AG04450 (cell line): ENCODE results near the gene RPE65. TPM values are rescaled to one million over a fixed set of nuclear protein-coding genes. Genes with fewer than 3 reads are reported as not detected.
"Not testable (repeated sequence)": the region's sequence is repeated elsewhere in the genome, so short reads cannot be mapped to it uniquely, and the experiment has no call there.

ENCODE experiments used
- CTCF ChIA-PET: fragments of 300-600, 350-600 bp; formaldehyde crosslinking; extraction: SDS; loops from one replicate; lab custom pipeline; 2022; ENCODE audit warnings: antibody characterized with exemption, inconsistent platforms; lab: Charles Lee
- POLR2A ChIA-PET: fragments of 350-600 bp; formaldehyde crosslinking; extraction: SDS; loops from one replicate; lab custom pipeline; 2021; ENCODE audit warnings: antibody characterized with exemption, inconsistent platforms; lab: Yijun Ruan, JAX
- DNase-seq: peaks from one replicate; pipeline ENCODE4 v3.0.0-alpha.2; 2011; ENCODE audit warnings: low read depth, low spot score
- H3K27ac ChIP-seq: one replicate; pipeline ENCODE4 v1.5.1; 2012; ENCODE audit warnings: low read depth, low read length, control low read depth
- H3K27me3 ChIP-seq: one replicate; pipeline ENCODE4 v1.6.0; 2012; ENCODE audit warnings: low read length; ENCODE audit not compliant: control insufficient read depth, insufficient read depth
- H3K4me3 ChIP-seq: 2 replicates; pipeline ENCODE4 v1.5.1; 2011; ENCODE audit warnings: mild to moderate bottlenecking, low read depth, low read length, control low read depth
- H3K9me3 ChIP-seq: 2 replicates; pipeline ENCODE4 v1.5.1; 2012; ENCODE audit warnings: low read length; ENCODE audit not compliant: control insufficient read depth, insufficient read depth
- CTCF ChIP-seq: IDR thresholded peaks from 2 replicates; pipeline ENCODE4 v1.5.1; 2011; ENCODE audit warnings: low read depth, low read length, control low read depth, inconsistent platforms
- polyA plus RNA-seq: library from polyadenylated mRNA; depleted of rRNA; stranded (reverse); fragments of >200 nt; gene quantifications from 2 replicates; pipeline ENCODE4 v1.2.3, GENCODE V29; 2011

Gene RPE65
- polyA plus RNA-seq, 1 experiment, result not detected

GRCh38 chr1:68484618-68485017 lies 34.9 kb upstream of the RPE65 start:
- H3K9me3 ChIP-seq, result no peaks in the 10 kb centered on the region
- no peak for TF ChIP-seq CTCF
- POLR2A ChIA-PET, result no interaction called here
- H3K27me3 ChIP-seq, result no peaks in the 10 kb centered on the region
- CTCF ChIA-PET, result interaction anchor here (1.1 to 3.2 kb wide), 3 partner anchors 14 to 368 kb away, joined by 4 to 21 read pairs (median 6); no protein-coding TSS in a partner anchor
- no peak overlapping the region for H3K27ac ChIP-seq
- no peak overlapping the region for H3K4me3 ChIP-seq
- no peak for DNase-seq

GRCh38 chr1:68481041-68481440 lies 31.3 kb upstream of the RPE65 start:
- ChIA-PET POLR2A (no interaction called here), CTCF (interaction anchor here (0.5 kb wide), 1 partner anchor 12 kb away, joined by 3 read pairs; no protein-coding TSS in a partner anchor)
- no peak for DNase-seq
- Histone ChIP-seq H3K27me3 (no peaks in the 10 kb centered on the region), H3K4me3 (no peak overlapping the region), H3K27ac (no peak overlapping the region), H3K9me3 (no peaks in the 10 kb centered on the region)
- TF ChIP-seq CTCF, result no peak

- ChIA-PET CTCF (interaction anchor here (0.9 to 2.4 kb wide), 5 partner anchors 9 to 362 kb away, joined by 3 to 11 read pairs (median 3); no protein-coding TSS in a partner anchor), POLR2A (no interaction called here)
Observed at GRCh38 chr1:68479501-68479900, 29.7 kb upstream of the RPE65 start.

GRCh38 chr1:68478662-68479061 lies 28.9 kb upstream of the RPE65 start:
- TF ChIP-seq CTCF, result no peak
- CTCF ChIA-PET, result interaction anchor here (1.0 to 2.4 kb wide), 4 partner anchors 9 to 362 kb away, joined by 3 to 11 read pairs (median 3); no protein-coding TSS in a partner anchor
- POLR2A ChIA-PET, result no interaction called here

More at GRCh38 chr1:68479501-68479900, 29.7 kb upstream of the RPE65 start:
- Histone ChIP-seq H3K27me3 (no peaks in the 10 kb centered on the region), H3K27ac (no peak overlapping the region), H3K4me3 (no peak overlapping the region), H3K9me3 (no peaks in the 10 kb centered on the region)
- TF ChIP-seq CTCF, result no peak
- no peak for DNase-seq

GRCh38 chr1:68476626-68477025 lies 26.9 kb upstream of the RPE65 start:
- POLR2A ChIA-PET, H3K27ac ChIP-seq, DNase-seq, H3K9me3 ChIP-seq, H3K27me3 ChIP-seq, H3K4me3 ChIP-seq: not testable (repeated sequence)
- CTCF ChIA-PET, result interaction anchor here (0.8 kb wide), 1 partner anchor 34 kb away, joined by 3 read pairs; no protein-coding TSS in a partner anchor

More at GRCh38 chr1:68478662-68479061, 28.9 kb upstream of the RPE65 start:
- no peak for DNase-seq
- Histone ChIP-seq H3K9me3 (no peaks in the 10 kb centered on the region), H3K27ac (no peak overlapping the region), H3K4me3 (no peak overlapping the region), H3K27me3 (no peaks in the 10 kb centered on the region)
